Suprapubic skin (tissue), 3 donors: ENCODE measurements around the gene BLACAT1.

Source experiments
- CTCF ChIP-seq, 2 donors: fragments of 200-600 bp in 1 of 2; fragments of 450-650 bp in 1 of 2; sonication (generic) in 1 of 2; IDR thresholded peaks; one replicate each; pipeline ENCODE4 v1.5.1; 2016 to 2019; ENCODE audit warnings: antibody characterized with exemption in 2 of 2, mild to moderate bottlenecking in 1 of 2, moderate library complexity in 1 of 2
- POLR2A ChIP-seq, 2 donors: fragments of 450-650 bp; IDR thresholded peaks; one replicate each; pipeline ENCODE4 v1.6.1; 2017; ENCODE audit warnings: antibody characterized with exemption in 2 of 2, mild to moderate bottlenecking in 2 of 2, moderate library complexity in 2 of 2

GRCh38 chr1:205477759-205478247 is 22.0 kb upstream of the BLACAT1 start:
- no peak for TF ChIP-seq POLR2A (IDR thresholded peaks at IDR 0.05)
- no peak for TF ChIP-seq CTCF (IDR thresholded peaks at IDR 0.05)
